GM19452 (cell line): Measurements from ENCODE around the gene EXOSC10.
"Not testable (repeated sequence)": the region's sequence is repeated elsewhere in the genome, so short reads cannot be mapped to it uniquely, and the experiment has no call there.

Experiments
- ATAC-seq: cut with Tn5 transposase; IDR thresholded peaks from one replicate; pipeline ENCODE4 v1.9.1; 2021; ENCODE audit not compliant: unreplicated experiment

Gene EXOSC10

GRCh38 chr1:11114966-11115365, 15.3 kb upstream of the EXOSC10 start:
- no peak for ATAC-seq

- ATAC-seq, result no peak
Observed at GRCh38 chr1:11109047-11109760, 9.5 kb upstream of the EXOSC10 start.

GRCh38 chr1:11107599-11107998, 7.9 kb upstream of the EXOSC10 start:
- no peak for ATAC-seq

GRCh38 chr1:11105586-11105985, 5.9 kb upstream of the EXOSC10 start:
- no peak for ATAC-seq

GRCh38 chr1:11101347-11101746, 1.7 kb upstream of the EXOSC10 start:
- ATAC-seq, result no peak

- ATAC-seq, result not testable (repeated sequence)
Observed at GRCh38 chr1:11100806-11101205, 1.1 kb upstream of the EXOSC10 start.

GRCh38 chr1:11100149-11100493, 452 bp upstream of the EXOSC10 start:
- no peak for ATAC-seq

- ATAC-seq, result no peak
Observed at GRCh38 chr1:11098931-11099309, 749 bp downstream of the EXOSC10 start.

- ATAC-seq, result not testable (repeated sequence)
Observed at GRCh38 chr1:11083784-11084183, 15.9 kb downstream of the EXOSC10 start.

- ATAC-seq, result no peak
Observed at GRCh38 chr1:11080931-11081330, 18.7 kb downstream of the EXOSC10 start.

GRCh38 chr1:11078631-11079030, 21.0 kb downstream of the EXOSC10 start:
- no peak for ATAC-seq

- ATAC-seq, result not testable (repeated sequence)
Observed at GRCh38 chr1:11073398-11073797, 26.3 kb downstream of the EXOSC10 start.

GRCh38 chr1:11072216-11072917, 27.3 kb downstream of the EXOSC10 start:
- no peak for ATAC-seq

- no peak for ATAC-seq
Observed at GRCh38 chr1:11071463-11072215, 28.0 kb downstream of the EXOSC10 start.

GRCh38 chr1:11070876-11071275, 28.8 kb downstream of the EXOSC10 start:
- no peak for ATAC-seq

GRCh38 chr1:11068600-11069473, 30.8 kb downstream of the EXOSC10 start:
- no peak for ATAC-seq

- ATAC-seq, result no peak
Observed at GRCh38 chr1:11067716-11068599, 31.7 kb downstream of the EXOSC10 start.

GRCh38 chr1:11065796-11066195, 33.9 kb downstream of the EXOSC10 start:
- ATAC-seq, result no peak

GRCh38 chr1:11064942-11065341, 34.7 kb downstream of the EXOSC10 start:
- ATAC-seq, result no peak

GRCh38 chr1:11063937-11064537, 35.6 kb downstream of the EXOSC10 start:
- not testable (repeated sequence) for ATAC-seq
